NOMO-1 treated with dmso at 0.1 percent for 144 hours (cell line): ENCODE data around the gene ANK2.
"Not testable (repeated sequence)": the region's sequence is repeated elsewhere in the genome, so short reads cannot be mapped to it uniquely, and the experiment has no call there.

Experiments used
- DNase-seq: peaks from one replicate; lab custom pipeline; 2025; ENCODE audit not compliant: unreplicated experiment; lab: John Stamatoyannopoulos, UW

ANK2 gene

DNA sequence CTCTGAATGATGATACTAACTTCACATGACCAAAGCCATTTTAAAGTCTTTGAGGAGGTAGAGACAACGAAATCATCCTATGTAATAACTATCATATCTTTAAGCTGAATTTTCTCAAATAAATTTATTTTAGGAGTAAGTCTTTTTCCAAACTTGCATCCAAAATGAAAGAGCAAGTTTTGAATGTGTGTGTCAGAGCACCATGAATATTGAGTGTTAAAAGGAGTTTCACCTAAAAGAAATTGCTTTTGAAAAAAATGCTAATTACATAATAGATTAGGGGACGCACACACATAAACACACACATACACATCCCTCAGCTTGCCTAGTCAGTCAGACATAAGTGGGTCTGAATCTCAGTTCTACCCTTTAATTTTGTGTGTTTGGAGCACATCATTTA lies 1.9 kb downstream of the ANK2 start:
- DNase-seq = no peak

DNA sequence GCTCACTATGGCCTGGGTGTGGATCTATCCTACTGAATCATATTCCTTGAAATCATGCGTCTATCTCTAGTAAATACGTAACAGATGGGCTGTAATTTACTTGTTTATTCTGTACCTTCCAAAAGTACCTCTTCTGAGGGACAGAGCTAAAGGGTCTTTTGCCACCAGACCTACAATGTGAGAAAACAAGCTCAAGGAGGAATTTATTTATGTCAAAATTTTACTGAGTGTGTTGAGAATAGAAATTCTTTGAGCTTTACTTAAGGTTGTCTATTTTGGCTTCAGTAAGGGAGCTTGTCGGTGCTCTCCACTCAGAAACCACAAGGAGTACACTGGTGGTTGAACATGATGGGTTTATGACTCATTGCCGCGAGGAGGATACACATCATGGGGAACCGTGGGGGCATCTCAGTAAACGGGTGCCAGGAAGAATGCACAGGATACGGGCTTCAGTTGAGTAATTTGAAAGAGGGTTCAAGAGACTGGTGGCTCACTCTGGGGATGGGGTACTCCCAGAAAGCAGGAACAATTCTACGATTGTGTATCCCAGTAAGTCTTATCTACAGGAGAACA lies 3.0 kb downstream of the ANK2 start:
- DNase-seq = no peak

DNA sequence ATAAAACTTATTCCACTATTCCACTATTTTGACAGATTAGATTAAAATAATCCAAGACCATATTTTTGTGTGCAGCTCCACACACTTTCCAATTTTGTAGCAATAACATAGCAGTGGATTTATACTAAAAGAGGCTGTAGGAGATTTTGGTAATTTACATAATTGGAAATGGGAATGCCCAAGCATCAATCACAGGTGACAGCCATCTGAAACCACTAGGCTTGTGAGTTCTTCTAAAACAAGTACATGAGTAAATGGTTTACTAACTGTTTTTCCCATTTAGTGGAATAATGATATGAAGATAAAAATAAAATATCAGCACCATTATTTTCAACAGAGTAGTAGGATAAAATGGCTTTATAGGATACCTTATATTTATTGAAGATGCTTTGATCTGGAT lies 4.4 kb downstream of the ANK2 start:
- no peak for DNase-seq

DNA sequence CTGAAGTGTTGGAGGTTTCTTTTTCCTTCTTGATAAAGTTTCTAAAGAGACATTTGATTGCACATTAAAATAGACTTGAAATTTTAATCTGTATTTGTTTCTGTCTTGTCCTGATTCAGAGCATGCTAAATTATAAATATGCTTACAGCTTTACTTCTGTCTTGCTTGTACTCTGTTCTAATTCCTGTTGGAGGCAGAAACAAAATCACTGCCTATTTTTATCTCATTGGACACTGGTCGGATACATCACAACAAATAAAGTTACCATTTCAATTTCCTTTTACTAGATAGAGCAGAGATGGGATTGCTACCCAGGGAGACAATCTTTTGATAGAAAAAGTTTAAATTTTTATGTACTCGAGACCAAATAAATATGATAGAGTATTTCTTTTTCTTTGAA lies 6.9 kb downstream of the ANK2 start:
- DNase-seq = no peak

DNA sequence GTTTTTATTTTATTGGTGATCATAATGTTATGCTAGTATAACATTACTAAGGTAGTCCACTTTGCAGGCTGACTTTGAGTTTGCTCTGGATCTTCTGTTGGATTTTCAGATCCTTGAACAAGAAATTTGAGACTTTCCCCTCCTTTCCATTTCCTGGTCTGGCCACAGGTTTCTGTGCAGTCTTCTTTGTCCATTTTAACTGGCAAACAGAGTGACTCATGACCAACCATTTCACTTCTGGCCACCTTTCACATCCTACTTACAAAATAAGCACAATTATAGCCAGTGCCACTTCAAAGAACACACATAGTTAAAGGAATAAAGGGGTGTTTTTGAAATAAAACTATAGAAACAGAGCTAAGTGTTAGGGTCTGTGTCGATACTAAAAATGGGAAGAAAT lies 8.4 kb downstream of the ANK2 start:
- no peak for DNase-seq

DNA sequence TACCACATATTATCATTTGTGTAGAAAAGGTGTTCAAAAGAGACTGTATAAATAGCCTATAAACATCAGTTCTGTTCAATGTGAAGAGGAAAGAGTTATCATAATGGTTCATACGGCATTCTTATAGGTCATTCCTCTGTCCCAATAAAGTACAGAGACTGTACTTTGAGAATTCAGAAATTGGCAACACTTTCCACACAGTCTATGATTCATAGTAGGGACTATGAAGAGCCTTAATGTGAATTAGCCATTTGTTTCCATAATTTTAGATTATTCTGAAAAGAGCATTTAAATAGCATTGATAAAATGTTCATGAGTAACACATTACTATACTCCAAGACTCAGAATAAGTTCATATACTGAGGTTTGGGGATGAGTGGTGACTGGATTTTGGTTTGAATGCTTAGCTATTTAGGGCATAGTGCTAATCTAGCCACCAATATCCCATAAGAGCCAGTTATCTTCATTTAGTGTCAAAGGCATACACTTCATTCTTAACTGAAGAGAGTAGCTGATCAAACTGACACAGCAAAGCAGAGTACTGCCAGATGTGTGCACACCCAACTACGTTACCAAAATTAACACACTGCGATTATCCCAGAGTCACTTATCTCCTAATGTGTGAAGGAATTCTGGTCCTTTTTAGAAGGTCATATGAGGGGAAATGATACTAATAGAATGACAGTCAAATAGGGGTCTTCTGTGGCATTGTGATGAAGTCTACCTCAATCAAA lies 10.2 kb downstream of the ANK2 start:
- no peak for DNase-seq

DNA sequence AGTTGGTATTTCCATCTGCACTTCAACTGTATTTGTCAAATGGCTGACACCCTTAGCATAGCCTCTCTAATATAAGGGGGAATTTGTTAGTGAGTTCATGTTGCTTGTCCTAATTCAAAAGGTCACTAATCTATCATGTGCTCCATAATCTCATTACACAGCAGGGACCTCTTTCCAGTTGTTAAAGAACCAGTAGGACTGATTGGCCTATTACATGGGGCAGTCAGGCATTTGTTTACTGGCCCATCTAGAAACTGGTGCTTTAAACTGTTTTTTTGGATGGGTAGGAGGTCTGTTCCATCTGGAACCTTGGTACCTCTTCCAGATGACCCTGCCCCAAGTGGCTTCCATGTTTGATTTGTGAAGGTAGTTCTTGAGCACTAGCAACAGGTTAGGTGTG lies 11.4 kb downstream of the ANK2 start:
- no peak for DNase-seq

DNA sequence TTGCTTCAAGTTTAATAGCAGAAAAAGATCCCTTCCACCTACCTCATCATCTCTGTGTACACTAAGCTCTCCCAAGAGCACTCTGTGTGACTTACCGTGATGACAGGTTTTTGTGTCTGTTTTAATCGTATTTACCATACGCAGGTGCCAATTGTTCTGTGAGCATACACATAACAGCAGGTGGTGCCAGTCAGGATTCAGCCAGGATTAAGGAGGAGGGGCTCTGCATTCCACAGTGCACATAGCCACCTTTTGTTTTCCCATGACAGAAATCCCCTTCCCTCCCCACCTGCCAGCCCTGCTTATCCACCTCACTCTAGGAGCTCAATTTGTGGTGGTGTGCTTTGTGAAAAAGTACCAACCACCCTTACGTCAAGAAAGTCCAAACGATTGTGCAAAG lies 14.8 kb downstream of the ANK2 start:
- no peak for DNase-seq

DNA sequence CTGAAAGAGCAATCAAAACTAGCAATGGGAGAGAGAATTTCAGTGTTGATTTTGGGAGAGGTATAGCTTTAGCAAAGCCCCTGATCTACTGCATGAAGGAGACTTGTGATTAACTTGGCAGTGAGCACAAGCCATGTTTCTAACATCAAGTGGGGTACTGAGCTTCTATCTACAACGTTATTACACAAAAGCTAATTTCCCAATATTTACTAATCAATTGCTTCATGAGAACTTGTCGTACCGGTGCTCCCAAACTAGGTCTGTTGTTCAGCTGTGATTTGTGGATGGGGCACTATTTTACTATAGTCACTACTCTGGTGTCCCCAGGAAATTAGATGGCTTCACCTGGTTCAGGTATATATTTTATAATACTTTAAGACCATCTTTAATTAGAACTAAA lies 16.2 kb downstream of the ANK2 start:
- no peak for DNase-seq

DNA sequence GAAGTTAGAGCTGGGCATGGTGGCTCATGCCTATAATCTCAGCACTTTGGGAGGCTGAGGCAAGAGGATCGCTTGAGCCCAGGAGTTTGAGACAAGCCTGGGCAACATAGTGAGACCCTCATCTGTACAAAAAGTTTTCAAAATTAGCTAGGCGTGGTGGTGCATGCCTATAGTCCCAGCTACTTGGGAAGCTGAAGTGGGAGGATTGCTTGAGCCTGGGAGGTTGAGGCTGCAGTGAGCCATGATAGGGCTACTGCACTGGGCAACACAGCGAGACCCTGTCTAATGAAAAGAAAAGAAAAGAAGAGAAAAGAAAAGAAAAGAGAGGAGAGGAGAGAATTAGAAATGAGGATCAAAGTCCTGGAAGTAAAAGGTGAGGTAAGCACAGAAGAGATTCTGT lies 19.3 kb downstream of the ANK2 start:
- DNase-seq = not testable (repeated sequence)

DNA sequence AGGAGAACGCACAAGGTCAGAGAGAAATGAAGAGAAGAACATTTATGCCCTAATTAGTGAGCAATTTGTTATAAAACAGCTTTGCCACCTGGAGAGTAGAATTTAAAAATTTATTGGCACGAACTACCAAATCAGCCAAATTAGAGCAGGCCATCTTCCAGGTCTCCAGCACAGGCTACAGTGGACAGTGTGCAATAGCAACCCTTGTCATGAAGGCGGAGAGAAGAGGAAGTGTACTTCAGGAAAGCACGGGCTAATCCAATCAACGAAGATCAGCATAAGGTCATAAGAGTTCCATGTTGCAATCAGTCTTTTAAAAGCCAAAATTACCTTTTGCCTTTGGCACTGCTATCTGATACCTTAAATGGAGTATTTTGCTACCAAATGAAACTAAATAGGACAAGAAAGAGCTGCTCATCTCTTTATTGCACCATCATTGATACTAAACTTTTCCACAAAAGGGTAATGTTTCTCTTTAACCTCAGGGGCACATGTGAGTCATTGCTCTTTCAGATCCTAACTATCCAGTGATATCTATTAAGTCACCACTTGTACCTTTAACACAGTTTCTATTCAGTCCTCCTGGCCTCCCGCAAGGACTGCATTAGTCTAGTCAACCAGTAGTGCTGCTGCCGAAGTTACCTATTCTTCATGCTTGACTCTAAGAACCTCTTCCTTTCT lies 19.9 kb downstream of the ANK2 start:
- DNase-seq = no peak

DNA sequence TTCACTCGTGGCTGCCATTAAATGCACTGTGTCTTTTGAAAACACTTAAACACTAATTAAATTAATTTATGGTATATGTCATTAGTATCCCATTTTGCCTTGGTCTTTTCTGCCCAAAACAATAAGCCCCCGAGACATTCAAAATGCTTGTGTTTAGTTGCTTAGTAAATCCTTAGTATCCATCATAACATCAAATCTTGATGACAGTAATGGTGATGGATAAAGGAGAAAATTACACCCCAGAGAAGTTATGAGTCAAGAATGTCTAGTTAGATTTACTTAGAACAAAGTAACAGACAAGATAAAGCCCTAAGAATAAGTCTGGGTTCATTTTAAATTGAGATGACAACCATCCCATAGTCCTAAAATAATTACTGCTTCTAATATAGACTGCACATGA lies 21.3 kb downstream of the ANK2 start:
- DNase-seq = no peak

DNA sequence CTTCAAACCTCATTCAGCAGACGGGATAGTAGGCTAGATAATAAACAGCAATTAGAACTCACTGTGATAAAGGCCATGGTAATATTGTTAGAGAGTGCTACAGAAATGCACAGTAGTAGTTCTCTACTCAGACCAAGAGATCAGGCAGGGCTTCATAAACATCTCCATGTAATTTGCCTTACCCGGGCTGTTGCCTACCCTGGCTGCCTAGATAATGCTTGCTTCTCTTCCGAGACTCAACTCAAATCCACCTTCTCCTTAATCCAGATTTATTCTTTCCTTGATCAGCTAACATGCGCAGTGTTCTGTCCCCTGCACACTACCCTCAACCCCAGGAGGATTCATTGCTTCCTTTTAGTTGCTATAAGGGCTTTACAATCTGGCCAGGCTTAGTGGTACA lies 21.8 kb downstream of the ANK2 start:
- no peak for DNase-seq

DNA sequence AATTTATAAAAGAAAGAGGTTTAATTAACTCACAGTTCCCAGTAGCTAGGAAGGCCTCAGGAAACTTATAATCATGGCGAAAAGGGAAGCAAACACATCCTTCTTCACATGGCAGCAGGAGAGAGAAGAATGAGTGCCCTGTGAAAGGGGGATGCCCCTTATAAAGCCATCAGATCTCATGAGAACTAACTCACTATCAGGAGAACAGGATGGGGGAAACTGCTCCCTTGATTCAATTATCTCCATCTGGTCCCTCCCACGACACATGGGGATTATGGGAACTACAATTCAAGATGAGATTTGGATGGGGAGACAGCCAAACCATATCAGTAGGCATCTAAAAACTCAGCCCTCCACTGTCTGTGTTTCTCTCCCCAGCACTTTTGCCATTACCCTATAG lies 22.4 kb downstream of the ANK2 start:
- no peak for DNase-seq

DNA sequence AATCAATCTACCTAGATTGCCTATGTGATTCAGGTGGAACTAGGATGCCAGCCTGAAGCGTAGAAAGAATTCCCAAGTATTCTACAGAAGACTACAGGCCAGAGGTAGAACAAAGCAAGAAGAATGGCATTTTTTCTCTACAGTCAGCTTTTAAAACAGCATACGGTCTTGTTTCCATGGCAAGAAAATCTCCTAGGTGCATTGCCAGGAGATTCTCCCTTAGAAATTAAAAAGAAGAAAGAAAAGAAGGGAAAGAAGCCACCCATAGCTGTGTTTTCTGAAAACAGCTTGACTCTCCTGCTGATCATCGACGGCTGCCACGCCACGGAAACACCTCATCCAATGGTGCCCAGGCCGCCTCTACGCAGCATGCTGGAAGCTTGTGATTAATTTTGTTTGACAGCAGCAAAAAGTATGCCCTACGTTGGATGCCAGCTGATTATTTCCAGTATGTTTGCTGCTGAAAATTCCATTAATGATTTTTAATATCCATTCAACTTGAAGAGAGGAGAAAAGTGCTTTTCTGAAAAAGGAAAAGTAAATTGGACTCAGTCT lies 24.1 kb downstream of the ANK2 start:
- DNase-seq = no peak

DNA sequence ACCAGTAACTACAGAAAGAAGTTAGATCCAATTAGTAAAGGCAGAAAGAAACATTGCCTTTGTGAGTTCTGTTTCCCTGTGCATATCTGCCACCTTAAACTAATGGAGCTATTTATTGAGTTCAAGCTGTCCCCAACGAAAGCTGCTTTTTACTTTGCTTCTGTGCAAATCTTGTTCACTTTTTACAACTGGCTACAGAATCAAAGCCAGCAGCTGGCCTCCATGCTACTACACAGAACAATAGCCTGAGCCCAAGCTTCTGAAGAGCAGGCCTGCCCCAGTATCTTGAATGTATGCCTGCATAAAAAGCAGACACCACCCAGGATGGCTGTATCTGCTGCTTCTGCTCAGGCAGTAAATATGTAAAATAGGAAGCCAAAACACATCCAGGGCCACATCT lies 28.1 kb downstream of the ANK2 start:
- DNase-seq = no peak

DNA sequence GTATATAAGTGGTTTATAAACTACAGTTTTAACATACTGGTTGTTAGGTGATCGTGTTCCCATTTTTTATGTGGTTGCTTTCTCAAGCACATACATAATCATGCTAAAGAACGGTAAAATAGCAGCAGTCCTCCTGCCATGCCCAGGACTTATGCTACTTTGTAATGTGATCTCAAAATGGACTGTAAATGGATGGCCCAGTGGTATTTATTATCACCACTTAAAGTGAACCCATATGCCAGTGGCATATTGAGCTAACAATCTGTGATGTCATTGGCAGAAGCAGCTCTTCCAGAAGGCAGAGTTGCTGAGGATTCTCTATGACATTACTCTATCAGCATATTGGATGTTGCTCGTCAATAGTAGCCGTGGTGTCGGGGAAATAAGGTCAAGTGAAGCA lies 28.6 kb downstream of the ANK2 start:
- no peak for DNase-seq

DNA sequence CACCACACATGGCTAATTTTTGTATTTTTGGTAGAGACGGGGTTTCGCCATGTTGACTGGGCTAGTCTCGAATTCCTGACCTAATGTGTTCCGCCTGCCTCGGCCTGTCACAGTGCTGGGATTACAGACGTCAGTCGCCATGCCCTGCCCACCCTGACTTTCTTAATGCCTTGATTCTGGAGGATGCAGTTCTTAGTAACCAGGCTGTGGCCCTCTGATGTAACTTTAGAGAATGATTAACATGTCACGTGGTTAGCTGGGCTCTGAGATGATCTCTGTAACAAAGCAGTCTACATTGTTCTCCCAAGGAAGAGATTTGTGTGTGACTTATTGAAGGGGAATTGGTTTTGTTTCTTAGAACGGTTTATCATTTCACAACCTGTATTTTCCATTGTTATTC lies 30.6 kb downstream of the ANK2 start:
- no peak for DNase-seq

DNA sequence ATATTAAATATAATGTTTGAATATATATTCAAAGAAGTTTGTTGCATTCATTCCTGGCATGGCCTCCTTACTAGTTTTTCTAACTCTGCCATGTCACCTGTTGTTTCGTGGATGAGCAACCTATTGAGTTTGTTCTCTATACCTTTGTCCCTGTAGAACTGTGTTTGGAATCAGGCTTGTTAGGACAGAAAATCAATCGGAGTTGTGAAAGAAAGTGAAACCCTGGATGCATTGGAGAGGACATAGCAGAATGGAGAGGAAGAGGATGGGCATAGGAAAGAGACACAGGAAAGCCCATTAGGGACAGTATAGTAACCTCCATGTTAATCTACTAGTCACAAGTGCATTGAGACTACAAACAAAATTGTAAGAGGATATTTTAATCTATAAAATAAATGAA lies 31.2 kb downstream of the ANK2 start:
- no peak for DNase-seq

DNA sequence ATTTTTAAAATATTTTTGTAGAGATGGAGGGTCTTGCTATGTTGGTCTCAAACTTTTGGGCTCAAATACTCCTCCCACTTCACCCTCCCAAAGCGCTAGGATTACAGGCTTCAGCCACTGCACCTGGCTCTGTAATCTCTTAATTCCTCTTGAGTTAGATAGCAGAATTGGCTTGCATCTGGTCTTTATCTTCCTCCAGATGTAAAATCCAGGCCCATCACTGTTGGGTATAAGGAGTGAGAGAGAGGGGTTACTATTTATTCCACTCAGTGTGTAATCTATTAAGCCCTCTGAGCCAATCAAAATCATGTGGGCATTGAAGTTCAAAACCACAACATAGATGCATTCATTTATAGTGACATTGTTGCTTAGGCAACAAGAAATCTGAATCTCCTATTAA lies 33.9 kb downstream of the ANK2 start:
- DNase-seq = no peak

DNA sequence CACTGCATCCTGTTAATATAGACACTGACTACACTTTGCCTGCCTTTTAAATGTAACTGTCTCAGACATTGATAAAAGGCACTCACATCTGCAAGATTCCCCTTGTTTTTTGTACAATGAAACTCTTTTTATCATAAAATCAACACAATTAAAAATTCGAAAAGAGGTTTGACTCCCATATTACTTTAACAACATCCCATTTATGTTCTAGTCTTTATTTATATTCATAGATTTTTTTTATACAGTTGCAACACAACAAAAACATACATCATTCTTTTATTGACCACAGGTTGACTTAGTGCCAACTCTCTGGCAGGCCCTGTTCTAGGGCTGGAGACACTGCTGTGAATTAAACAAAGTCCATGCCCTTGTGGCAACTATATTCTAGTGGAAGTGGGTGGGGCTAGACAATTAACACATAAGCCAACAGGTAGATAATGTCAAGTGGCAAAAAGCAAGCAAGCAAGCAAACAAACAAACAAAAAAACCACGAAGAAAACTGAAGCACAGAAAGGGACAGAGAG lies 36.8 kb downstream of the ANK2 start:
- no peak for DNase-seq

DNA sequence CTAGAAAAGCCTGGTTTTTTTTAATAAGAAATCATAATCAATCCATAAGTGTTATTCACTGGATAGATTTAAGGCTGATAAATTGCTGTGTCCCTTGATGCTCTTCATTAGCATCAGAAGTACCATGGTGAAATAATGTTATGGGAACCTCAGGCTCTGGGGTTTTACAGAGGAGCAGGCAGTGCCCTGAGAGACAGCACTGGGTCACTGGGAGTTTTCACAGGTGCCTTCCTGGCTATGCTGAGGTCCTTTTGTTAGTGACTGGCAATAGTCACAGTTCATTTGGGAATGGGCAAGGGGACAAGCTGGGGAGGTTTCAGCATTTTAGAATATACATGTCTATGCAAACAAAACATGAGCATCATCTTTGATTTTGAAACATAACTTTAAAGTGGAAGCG lies 38.6 kb downstream of the ANK2 start:
- DNase-seq = no peak
